ENCODE measurements around the gene LFNG.

The LFNG gene

GRCh38 chr7:2519119-2519930, at the start of gene LFNG:
LFNG (plus strand) TSS chr7:2519774; CDS start chr7:2519862, 88 bp downstream.
- peak; percentile 93 for DNase-seq

- DNase-seq = no peak
Observed at GRCh38 chr7:2470204-2471021, 49.2 kb upstream of the LFNG start.

GRCh38 chr7:2471022-2471329, 48.6 kb upstream of the LFNG start:
- DNase-seq = no peak

GRCh38 chr7:2471396-2471795, 48.2 kb upstream of the LFNG start:
- peak; percentile 83 for DNase-seq

- no peak for DNase-seq
Observed at GRCh38 chr7:2472739-2473138, 46.8 kb upstream of the LFNG start.

- DNase-seq = no peak
Observed at GRCh38 chr7:2473496-2474180, 45.9 kb upstream of the LFNG start.

- DNase-seq = no peak
Observed at GRCh38 chr7:2474224-2474623, 45.4 kb upstream of the LFNG start.

- DNase-seq = no peak
Observed at GRCh38 chr7:2474813-2475677, 44.5 kb upstream of the LFNG start.

GRCh38 chr7:2475678-2476015, 43.9 kb upstream of the LFNG start:
- DNase-seq = no peak

GRCh38 chr7:2476298-2476697, 43.3 kb upstream of the LFNG start, which contains the start of gene GRIFIN:
GRIFIN (minus strand) TSS chr7:2476398; CDS start chr7:2476383, 15 bp downstream.
- no peak for DNase-seq

GRCh38 chr7:2476776-2477446, 42.7 kb upstream of the LFNG start:
- DNase-seq = no peak

GRCh38 chr7:2477447-2478398, 41.9 kb upstream of the LFNG start:
- DNase-seq = peak; percentile 55

GRCh38 chr7:2478399-2478785, 41.2 kb upstream of the LFNG start:
- DNase-seq = no peak

GRCh38 chr7:2478800-2479199, 40.8 kb upstream of the LFNG start:
- DNase-seq = no peak

GRCh38 chr7:2479276-2480069, 40.1 kb upstream of the LFNG start:
- DNase-seq = no peak

GRCh38 chr7:2480070-2480408, 39.5 kb upstream of the LFNG start:
- no peak for DNase-seq

GRCh38 chr7:2481195-2481594, 38.4 kb upstream of the LFNG start:
- DNase-seq = no peak

- DNase-seq = no peak
Observed at GRCh38 chr7:2482725-2483451, 36.7 kb upstream of the LFNG start.

GRCh38 chr7:2483494-2483893, 36.1 kb upstream of the LFNG start:
- DNase-seq = peak; percentile 16

GRCh38 chr7:2484868-2485267, 34.7 kb upstream of the LFNG start:
- no peak for DNase-seq
